Keratinocyte (primary cell): ENCODE data around the gene ZNF708. TPM values are rescaled to one million over a fixed set of nuclear protein-coding genes. Genes with fewer than 3 reads are reported as not detected.
"Not testable (repeated sequence)": the region's sequence is repeated elsewhere in the genome, so short reads cannot be mapped to it uniquely, and the experiment has no call there.

Experiments used
- DNase-seq: peaks from one replicate; pipeline ENCODE4 v3.0.0-alpha.2; 2011; ENCODE audit warnings: low read depth, missing footprints, low spot score
- FAIRE-seq: peaks from 2 replicates; lab custom pipeline; 2011; peaks lifted over from hg19 to GRCh38; lab: Jason Lieb, UNC
- H2AFZ ChIP-seq: 2 replicates; pipeline ENCODE4 v1.6.0; 2012; ENCODE audit warnings: low read length, control low read depth, inconsistent platforms; ENCODE audit not compliant: control insufficient read depth
- H3K27ac ChIP-seq: 2 replicates; pipeline ENCODE4 v1.5.1; 2011; ENCODE audit warnings: low read length; ENCODE audit not compliant: control insufficient read depth, insufficient read depth
- H3K27me3 ChIP-seq: 3 replicates; pipeline ENCODE4 v1.6.0; 2011; ENCODE audit warnings: low read length; ENCODE audit not compliant: control insufficient read depth, insufficient read depth; ENCODE audit errors: extremely low read depth
- H3K36me3 ChIP-seq, 2 experiments: 2 replicates in 1 of 2; 3 replicates in 1 of 2; pipeline ENCODE4 v1.5.1; 2011; ENCODE audit warnings: low read length in 2 of 2, mild to moderate bottlenecking in 1 of 2; ENCODE audit not compliant: control insufficient read depth in 2 of 2, insufficient read depth in 2 of 2; ENCODE audit errors: extremely low read depth in 1 of 2
- H3K4me1 ChIP-seq: 3 replicates; pipeline ENCODE4 v1.5.1; 2011; ENCODE audit warnings: low read length; ENCODE audit not compliant: control insufficient read depth, insufficient read depth; ENCODE audit errors: extremely low read depth
- H3K4me2 ChIP-seq: 3 replicates; pipeline ENCODE4 v1.6.0; 2011; ENCODE audit warnings: low read depth, low read length; ENCODE audit not compliant: control insufficient read depth, insufficient read depth; ENCODE audit errors: extremely low read depth
- H3K4me3 ChIP-seq, 3 experiments: fragments of 200-600 bp in 1 of 3; sonication (generic) in 1 of 3; 2 replicates in 2 of 3; 3 replicates in 1 of 3; pipeline ENCODE4 v1.5.1; 2011 to 2016; ENCODE audit warnings: low read length in 3 of 3, mild to moderate bottlenecking in 3 of 3, control low read depth in 2 of 3, inconsistent platforms in 1 of 3, low read depth in 1 of 3, mixed read lengths in 1 of 3, mixed run types in 1 of 3, moderate library complexity in 1 of 3; ENCODE audit not compliant: control insufficient read depth in 2 of 3, insufficient read depth in 2 of 3; ENCODE audit errors: extremely low read depth in 1 of 3
- H3K79me2 ChIP-seq: 2 replicates; pipeline ENCODE4 v1.6.0; 2012; ENCODE audit warnings: low read length; ENCODE audit not compliant: control insufficient read depth, insufficient read depth
- H3K9ac ChIP-seq: 3 replicates; pipeline ENCODE4 v1.6.0; 2011; ENCODE audit warnings: low read length; ENCODE audit not compliant: control insufficient read depth, insufficient read depth; ENCODE audit errors: extremely low read depth
- H3K9me1 ChIP-seq: 3 replicates; pipeline ENCODE4 v1.6.0; 2011; ENCODE audit warnings: low read length; ENCODE audit not compliant: control insufficient read depth, insufficient read depth; ENCODE audit errors: extremely low read depth
- H3K9me3 ChIP-seq: 2 replicates; pipeline ENCODE4 v1.5.1; 2012; ENCODE audit warnings: low read depth, low read length; ENCODE audit not compliant: control insufficient read depth
- H4K20me1 ChIP-seq: 3 replicates; pipeline ENCODE4 v1.6.0; 2011; ENCODE audit warnings: low read length; ENCODE audit not compliant: control insufficient read depth, insufficient read depth; ENCODE audit errors: extremely low read depth
- CTCF ChIP-seq, 3 experiments: IDR thresholded peaks in 1 of 3; conservative IDR thresholded peaks in 1 of 3; optimal IDR thresholded peaks in 1 of 3; 2 replicates in 2 of 3; 3 replicates in 1 of 3; pipeline versions ENCODE3 to v1.5.1; 2011; ENCODE audit warnings: low read length in 3 of 3, mild to moderate bottlenecking in 3 of 3, moderate library complexity in 2 of 3, control low read depth in 1 of 3, inconsistent platforms in 1 of 3; ENCODE audit not compliant: insufficient read depth in 2 of 3; ENCODE audit errors: extremely low read depth in 1 of 3
- EZH2 ChIP-seq: IDR thresholded peaks from one replicate; pipeline ENCODE4 v1.6.1; 2012; ENCODE audit warnings: inconsistent platforms, mild to moderate bottlenecking, low read length, moderate library complexity
- dilution Hi-C: fragments of 300-500 bp; cut with MboI; formaldehyde crosslinking; loops from one replicate; pipeline ENCODE4 v1.7.0; 2020; ENCODE audit warnings: low sequenced_read_pairs; ENCODE audit not compliant: extremely low pct_ligation_motif_present
- polyA plus RNA-seq, 5 experiments: library from polyadenylated mRNA; depleted of rRNA in 3 of 5; stranded (reverse) in 3 of 5; stranded (forward) in 1 of 5; unstranded in 1 of 5; fragments of >200 nt; gene quantifications; 1 replicate in 1 of 5; 2 replicates in 3 of 5; 3 replicates in 1 of 5; pipeline versions ENCODE4 v1.2.1 to v1.2.3, GENCODE V29; 2011 to 2012; ENCODE audit warnings: missing spikeins in 2 of 5, low read depth in 1 of 5, low replicate concordance in 1 of 5

Gene ZNF708
- polyA plus RNA-seq, 1 donor (not counting 4 experiments of a cell fraction or from before 2014, with no cell fraction given) = 5.7 TPM

GRCh38 chr19:21314676-21315075, 14.5 kb downstream of the ZNF708 start:
- Histone ChIP-seq H3K9me3 (no peaks in the 10 kb centered on the region), H3K79me2 (peaks cover 37% of the 10 kb centered on the region), H3K4me1 (no peaks in the 10 kb centered on the region), H4K20me1 (no peaks in the 10 kb centered on the region), H3K27ac (no peak overlapping the region), H3K27me3 (no peaks in the 10 kb centered on the region), H3K4me3 (no peak overlapping the region), H2AFZ (no peak overlapping the region), H3K4me2 (no peak overlapping the region), H3K36me3 (peaks cover 0 to 5% of the 10 kb centered on the region in 2 experiments), H3K9me1 (no peaks in the 10 kb centered on the region), H3K9ac (no peak overlapping the region)
- TF ChIP-seq EZH2 (no peak), CTCF (optimal IDR thresholded peaks at IDR 0.05 in 1 of 3, IDR thresholded peaks at IDR 0.05 in 1 of 3, conservative IDR thresholded peaks at IDR 0.05 in 1 of 3; ENCODE audit: extremely low read depth in 1 of 3, insufficient read depth in 2 of 3, low read length in 3 of 3) (no peak)
- no peak for FAIRE-seq
- DNase-seq = no peak
- dilution Hi-C loops = no loop called here

- H3K36me3 ChIP-seq, H4K20me1 ChIP-seq, H3K9me1 ChIP-seq, H3K9me3 ChIP-seq, FAIRE-seq, DNase-seq, H3K27ac ChIP-seq, H3K27me3 ChIP-seq, H3K4me2 ChIP-seq, H3K9ac ChIP-seq, dilution Hi-C loops, H2AFZ ChIP-seq, H3K4me1 ChIP-seq, H3K4me3 ChIP-seq: not testable (repeated sequence)
- H3K79me2 ChIP-seq = peaks cover 30% of the 10 kb centered on the region
Observed at GRCh38 chr19:21312807-21313206, 16.4 kb downstream of the ZNF708 start.

GRCh38 chr19:21308773-21309172, 20.4 kb downstream of the ZNF708 start:
- Histone ChIP-seq H3K4me3 (no peak overlapping the region), H3K36me3 (peaks cover 3 to 7% of the 10 kb centered on the region in 2 experiments), H3K4me2 (no peak overlapping the region), H4K20me1 (no peaks in the 10 kb centered on the region), H3K4me1 (no peaks in the 10 kb centered on the region), H3K79me2 (peaks cover 15% of the 10 kb centered on the region), H3K27me3 (no peaks in the 10 kb centered on the region), H2AFZ (no peak overlapping the region), H3K27ac (no peak overlapping the region), H3K9me1 (no peaks in the 10 kb centered on the region), H3K9ac (no peak overlapping the region), H3K9me3 (no peaks in the 10 kb centered on the region)
- TF ChIP-seq EZH2 = no peak
- TF ChIP-seq CTCF (optimal IDR thresholded peaks at IDR 0.05 in 1 of 3, IDR thresholded peaks at IDR 0.05 in 1 of 3, conservative IDR thresholded peaks at IDR 0.05 in 1 of 3; ENCODE audit: extremely low read depth in 1 of 3, insufficient read depth in 2 of 3, low read length in 3 of 3) = no peak
- FAIRE-seq = no peak
- dilution Hi-C loops = no loop called here
- DNase-seq = no peak

- H4K20me1 ChIP-seq, dilution Hi-C loops, H3K9me3 ChIP-seq, H3K4me3 ChIP-seq, H3K4me1 ChIP-seq, H3K36me3 ChIP-seq, H2AFZ ChIP-seq, H3K9me1 ChIP-seq, H3K27me3 ChIP-seq, FAIRE-seq, H3K27ac ChIP-seq, DNase-seq, H3K4me2 ChIP-seq, H3K79me2 ChIP-seq, H3K9ac ChIP-seq: not testable (repeated sequence)
Observed at GRCh38 chr19:21306881-21307479, 22.2 kb downstream of the ZNF708 start.
